Trophoblast cell (in vitro differentiated cells and primary cell): ENCODE measurements around the gene NEUROD2.
A peak's percentile ranks its signal among the peaks of the same experiment; 100 is the strongest.

ENCODE experiments used
- DNase-seq, 2 donors: peaks; one replicate each; pipeline ENCODE4 v3.0.0-alpha.2; 2016
- H2AFZ ChIP-seq: 2 replicates; pipeline ENCODE4 v1.6.1; 2013; ENCODE audit warnings: low read length, moderate library complexity, mild to moderate bottlenecking; ENCODE audit not compliant: insufficient read depth, poor library complexity
- H2AK5ac ChIP-seq: 2 replicates; pipeline ENCODE4 v1.6.1; 2013; ENCODE audit warnings: mild to moderate bottlenecking, low read length
- H2BK120ac ChIP-seq: 2 replicates; pipeline ENCODE4 v1.6.1; 2013; ENCODE audit warnings: low read length, mild to moderate bottlenecking, moderate library complexity; ENCODE audit not compliant: insufficient read depth, poor library complexity
- H2BK12ac ChIP-seq: 2 replicates; pipeline ENCODE4 v1.6.1; 2013; ENCODE audit warnings: mild to moderate bottlenecking, low read length, moderate library complexity
- H2BK5ac ChIP-seq: 2 replicates; pipeline ENCODE4 v1.6.1; 2013; ENCODE audit warnings: low read length, low read depth, moderate library complexity, mild to moderate bottlenecking; ENCODE audit not compliant: poor library complexity
- H3K14ac ChIP-seq: 2 replicates; pipeline ENCODE4 v1.6.1; 2013; ENCODE audit warnings: mild to moderate bottlenecking, low read length
- H3K18ac ChIP-seq: 2 replicates; pipeline ENCODE4 v1.6.1; 2013; ENCODE audit warnings: mild to moderate bottlenecking, low read length
- H3K23ac ChIP-seq: 2 replicates; pipeline ENCODE4 v1.6.1; 2013; ENCODE audit warnings: low read length
- H3K27ac ChIP-seq: 2 replicates; pipeline ENCODE4 v1.5.1; 2013; ENCODE audit warnings: low read depth, mild to moderate bottlenecking, inconsistent platforms, low read length, moderate library complexity
- H3K27me3 ChIP-seq: 2 replicates; pipeline ENCODE4 v1.6.1; 2013; ENCODE audit warnings: inconsistent platforms, mild to moderate bottlenecking, low read length, moderate library complexity; ENCODE audit not compliant: insufficient read depth
- H3K36me3 ChIP-seq, 2 experiments: 1 replicate in 1 of 2; 2 replicates in 1 of 2; pipeline ENCODE4 v1.6.1; 2013; ENCODE audit warnings: low read length in 2 of 2, mild to moderate bottlenecking in 2 of 2, moderate library complexity in 1 of 2; ENCODE audit not compliant: insufficient read depth in 2 of 2, control insufficient read depth in 1 of 2
- H3K4ac ChIP-seq: 2 replicates; pipeline ENCODE4 v1.6.1; 2013; ENCODE audit warnings: low read depth, mild to moderate bottlenecking, low read length, moderate library complexity
- H3K4me1 ChIP-seq, 2 experiments: 1 replicate in 1 of 2; 2 replicates in 1 of 2; pipeline ENCODE4 v1.6.1; 2013; ENCODE audit warnings: low read length in 2 of 2, mild to moderate bottlenecking in 2 of 2, moderate library complexity in 1 of 2; ENCODE audit not compliant: insufficient read depth in 2 of 2, control insufficient read depth in 1 of 2
- H3K4me2 ChIP-seq: 2 replicates; pipeline ENCODE4 v1.6.1; 2013; ENCODE audit warnings: inconsistent platforms, mild to moderate bottlenecking, low read length, moderate library complexity
- H3K4me3 ChIP-seq: 2 replicates; pipeline ENCODE4 v1.5.1; 2013; ENCODE audit warnings: mild to moderate bottlenecking, low read depth, low read length, inconsistent platforms
- H3K79me1 ChIP-seq: one replicate; pipeline ENCODE4 v1.6.1; 2013; ENCODE audit warnings: low read length
- H3K79me2 ChIP-seq: 2 replicates; pipeline ENCODE4 v1.6.1; 2013; ENCODE audit warnings: low read length, mild to moderate bottlenecking; ENCODE audit not compliant: control insufficient read depth, insufficient read depth, poor library complexity
- H3K9ac ChIP-seq: 2 replicates; pipeline ENCODE4 v1.6.1; 2013; ENCODE audit warnings: mild to moderate bottlenecking, low read length
- H3K9me3 ChIP-seq: 2 replicates; pipeline ENCODE4 v1.6.1; 2013; ENCODE audit warnings: low read depth, mild to moderate bottlenecking, control low read depth, inconsistent platforms, low read length; ENCODE audit not compliant: insufficient read depth
- H4K12ac ChIP-seq: 2 replicates; pipeline ENCODE4 v1.6.1; 2013; ENCODE audit warnings: low read depth, mild to moderate bottlenecking, low read length, moderate library complexity
- H4K8ac ChIP-seq: 2 replicates; pipeline ENCODE4 v1.6.1; 2013; ENCODE audit warnings: low read depth, mild to moderate bottlenecking, low read length, moderate library complexity
- H4K91ac ChIP-seq: one replicate; pipeline ENCODE4 v1.6.1; 2013; ENCODE audit warnings: low read depth, mild to moderate bottlenecking, low read length, moderate library complexity
- WGBS: extraction: QIAGEN DNeasy Blood & Tissue Kit; methylation state at CpG from one replicate; pipeline ENCODE4 v1.1.7; 2013; ENCODE audit warnings: missing lambda C conversion rate; ENCODE audit not compliant: insufficient read length, insufficient coverage; ENCODE audit errors: extremely low coverage; 5-methylcytosine and 5-hydroxymethylcytosine counted together

Gene NEUROD2

DNA sequence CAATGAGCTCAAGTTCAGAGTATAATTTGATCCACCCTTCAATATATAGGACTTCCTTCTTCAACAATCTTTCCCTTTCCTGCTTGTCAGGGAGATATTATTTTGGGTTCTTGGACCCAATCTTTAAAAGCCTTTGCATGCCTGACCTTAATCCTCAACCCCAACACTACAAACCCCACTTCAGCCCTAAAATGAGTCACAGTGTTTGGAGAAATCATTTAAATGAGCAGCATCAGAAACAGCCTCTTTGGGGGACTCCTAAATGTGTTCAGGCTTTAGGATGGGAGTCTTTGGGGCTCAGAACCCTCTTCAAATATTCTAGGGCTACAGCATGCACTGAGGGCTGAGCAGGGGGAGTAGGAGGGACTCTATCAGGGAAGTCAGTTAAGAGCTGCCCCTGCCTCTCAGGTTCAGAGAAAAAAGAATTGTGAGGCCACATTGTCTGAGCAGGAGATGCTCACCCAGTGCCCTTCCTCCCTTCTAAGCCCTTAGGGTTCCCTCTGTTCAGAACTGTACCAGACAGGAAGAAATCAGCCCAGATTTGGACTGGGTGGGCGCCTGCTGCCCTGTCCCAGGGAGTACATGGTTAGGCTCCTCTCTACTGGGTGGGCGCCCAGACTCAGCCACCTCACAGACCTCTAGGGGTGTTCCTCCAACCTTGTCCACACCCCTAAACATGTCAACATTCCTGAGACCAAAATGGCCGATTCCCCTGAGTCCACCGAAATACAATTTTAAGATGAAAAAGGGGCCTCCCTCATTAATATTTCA, 5.0 kb downstream of the NEUROD2 start:
- Histone ChIP-seq H3K4me1 (no peaks in the 10 kb centered on the region), H2AFZ (no peak overlapping the region), H3K14ac (no peak overlapping the region), H3K79me1 (no peaks in the 10 kb centered on the region), H4K91ac (no peak overlapping the region), H4K12ac (no peak overlapping the region), H3K4me3 (no peak overlapping the region), H2BK5ac (no peak overlapping the region), H3K79me2 (no peaks in the 10 kb centered on the region), H3K4me2 (no peak overlapping the region), H2BK120ac (no peak overlapping the region), H3K27ac (no peak overlapping the region), H3K9me3 (peaks cover 12% of the 10 kb centered on the region), H3K23ac (no peak overlapping the region), H3K27me3 (peaks cover 95% of the 10 kb centered on the region), H2BK12ac (no peak overlapping the region), H3K9ac (no peak overlapping the region), H4K8ac (no peak overlapping the region), H3K36me3 (no peaks in the 10 kb centered on the region), H3K18ac (no peak overlapping the region), H3K4ac (no peak overlapping the region), H2AK5ac (no peak overlapping the region)
- no peak for DNase-seq
- no CpG with 5 or more reads among the region's 4 CpGs for WGBS

DNA sequence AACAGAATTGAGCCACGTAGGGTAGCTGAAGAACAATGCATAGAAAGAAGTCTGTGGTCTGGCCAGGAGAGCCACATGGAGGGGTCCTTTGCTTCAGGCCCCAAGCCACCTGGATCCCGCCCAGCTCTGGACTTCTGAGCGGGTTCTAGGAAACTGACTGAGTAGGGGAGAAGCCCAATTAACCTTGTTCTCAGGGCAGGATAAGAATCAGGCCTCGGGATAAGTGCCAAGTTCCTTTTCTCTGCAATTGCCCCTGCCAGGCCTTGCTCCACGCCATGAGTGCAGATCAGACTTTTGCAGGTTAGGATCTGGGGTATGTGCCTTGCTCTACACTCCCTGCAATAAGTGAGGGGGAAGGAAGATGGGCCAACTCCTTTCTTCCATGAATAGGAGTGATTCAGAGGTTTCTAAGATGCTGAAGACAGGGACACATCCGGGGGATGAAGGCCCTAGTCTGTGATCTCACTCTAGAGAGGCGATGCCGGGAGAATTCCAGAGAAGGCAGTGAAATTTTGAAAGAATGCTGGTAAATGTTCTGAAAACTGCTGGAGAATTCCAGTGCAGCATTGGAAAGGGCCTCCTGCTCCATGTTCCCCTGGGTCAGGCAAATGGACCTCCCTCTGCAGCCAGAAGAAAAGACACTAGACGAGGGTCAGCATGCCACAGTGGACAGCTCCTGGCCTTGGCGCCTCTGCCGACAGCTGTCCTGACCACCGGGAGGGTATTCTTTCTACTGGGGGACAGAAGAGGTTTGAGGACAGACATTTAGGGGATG, 5.8 kb downstream of the NEUROD2 start:
- no peak overlapping the region for H3K27ac ChIP-seq

DNA sequence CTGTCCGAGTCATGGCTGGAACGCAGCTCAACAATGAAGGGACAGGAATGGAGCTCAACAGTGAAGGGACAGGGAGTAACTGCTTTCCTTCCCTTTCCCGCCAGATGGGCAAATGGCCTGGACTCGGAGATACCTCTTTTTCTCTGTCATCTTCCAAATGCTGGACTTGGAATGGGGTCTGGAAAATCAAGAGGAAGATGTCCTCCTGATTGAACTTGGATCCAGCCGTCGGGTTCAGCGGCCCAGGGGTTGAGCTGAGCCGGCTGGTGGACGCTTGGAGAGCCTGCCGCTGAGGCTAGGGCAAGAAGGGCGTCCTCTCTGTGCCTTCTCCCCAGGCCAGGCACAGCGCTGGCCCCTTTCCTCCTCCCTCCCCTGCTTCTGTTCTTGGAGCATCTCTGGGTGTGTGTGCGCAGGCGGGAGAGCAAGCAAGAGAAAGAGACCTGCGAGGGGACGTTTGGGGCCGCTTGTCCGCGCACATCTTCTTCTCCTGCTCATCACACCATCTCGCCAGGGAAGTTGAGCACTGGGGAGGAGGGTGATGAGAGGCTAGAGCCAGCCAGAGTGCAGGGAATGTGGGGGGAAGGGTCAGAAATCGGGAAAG, 6.6 kb downstream of the NEUROD2 start:
- H3K36me3 ChIP-seq = no peaks in the 10 kb centered on the region
- H3K79me2 ChIP-seq = no peaks in the 10 kb centered on the region
- H3K79me1 ChIP-seq = no peaks in the 10 kb centered on the region
- no peak overlapping the region for H3K4ac ChIP-seq
- H3K23ac ChIP-seq = no peak overlapping the region
- H3K4me1 ChIP-seq = no peaks in the 10 kb centered on the region
- H3K9ac ChIP-seq = no peak overlapping the region
- H2AK5ac ChIP-seq = no peak overlapping the region
- H2BK120ac ChIP-seq = no peak overlapping the region
- H4K8ac ChIP-seq = no peak overlapping the region
- peaks cover 11% of the 10 kb centered on the region for H3K9me3 ChIP-seq
- no peak overlapping the region for H2AFZ ChIP-seq
- H4K91ac ChIP-seq = no peak overlapping the region
- no peak overlapping the region for H3K4me2 ChIP-seq
- H4K12ac ChIP-seq = no peak overlapping the region
- WGBS = no CpG with 5 or more reads among the region's 21 CpGs
- H2BK5ac ChIP-seq = no peak overlapping the region
- no peak overlapping the region for H3K14ac ChIP-seq
- peaks cover 95% of the 10 kb centered on the region for H3K27me3 ChIP-seq
- H3K18ac ChIP-seq = no peak overlapping the region
- no peak overlapping the region for H3K27ac ChIP-seq
- no peak overlapping the region for H2BK12ac ChIP-seq
- H3K4me3 ChIP-seq = peak overlapping the region; percentile 52
- no peak for DNase-seq

More for the DNA sequence above, 5.8 kb downstream of the NEUROD2 start:
- Histone ChIP-seq H4K8ac (no peak overlapping the region), H3K14ac (no peak overlapping the region), H3K36me3 (no peaks in the 10 kb centered on the region), H2BK12ac (no peak overlapping the region), H3K4me1 (no peaks in the 10 kb centered on the region), H3K27me3 (peaks cover 95% of the 10 kb centered on the region), H3K9me3 (peaks cover 13% of the 10 kb centered on the region), H3K79me2 (no peaks in the 10 kb centered on the region), H3K18ac (no peak overlapping the region), H3K4me2 (no peak overlapping the region), H3K4ac (no peak overlapping the region), H2AK5ac (no peak overlapping the region), H3K23ac (no peak overlapping the region), H2BK120ac (no peak overlapping the region), H4K12ac (no peak overlapping the region), H2AFZ (no peak overlapping the region), H3K79me1 (no peaks in the 10 kb centered on the region), H4K91ac (no peak overlapping the region), H2BK5ac (no peak overlapping the region), H3K9ac (no peak overlapping the region), H3K4me3 (no peak overlapping the region)
- WGBS = no CpG with 5 or more reads among the region's 12 CpGs
- no peak for DNase-seq

DNA sequence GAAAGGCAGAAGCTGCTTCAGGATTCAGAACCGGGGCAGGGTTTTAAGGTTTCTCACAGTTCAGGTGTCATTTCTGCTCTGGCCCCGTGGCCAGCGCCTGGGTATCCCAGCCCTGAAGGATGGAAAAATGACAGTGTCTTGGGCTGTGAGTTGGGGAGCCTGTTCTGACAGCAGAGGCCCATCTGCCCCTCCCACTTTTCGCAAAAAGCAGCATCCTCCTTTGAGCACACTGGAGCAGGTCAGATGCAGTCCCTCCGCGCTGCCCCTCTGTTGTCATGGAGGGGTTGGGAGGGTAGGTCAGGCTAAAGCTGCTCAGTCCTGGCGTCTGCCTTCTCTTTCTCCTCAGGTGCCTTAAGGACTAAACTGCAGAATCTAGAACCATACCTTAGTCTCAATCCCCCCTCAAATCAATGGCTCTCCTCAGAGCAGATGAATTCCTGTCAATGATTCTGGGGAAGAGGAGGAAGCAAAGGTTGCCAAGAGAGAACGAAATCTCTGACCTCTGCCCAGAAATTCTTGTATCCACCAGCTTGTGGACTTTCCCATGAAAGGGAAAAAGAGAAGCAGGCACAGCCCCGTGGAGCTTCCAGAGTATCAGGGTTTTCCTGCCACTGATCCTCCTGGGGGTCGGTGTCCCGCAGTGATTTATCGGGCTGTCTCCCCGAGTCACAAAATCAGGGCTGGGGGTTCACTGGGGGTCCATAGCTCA, 7.3 kb downstream of the NEUROD2 start:
- no peaks in the 10 kb centered on the region for H3K36me3 ChIP-seq
- H2BK5ac ChIP-seq = no peak overlapping the region
- H3K9ac ChIP-seq = no peak overlapping the region
- no peak overlapping the region for H4K91ac ChIP-seq
- WGBS = no CpG with 5 or more reads among the region's 13 CpGs
- no peak overlapping the region for H4K8ac ChIP-seq
- H2AK5ac ChIP-seq = no peak overlapping the region
- DNase-seq = no peak
- H2BK120ac ChIP-seq = no peak overlapping the region
- no peak overlapping the region for H3K4me3 ChIP-seq
- H3K27me3 ChIP-seq = peaks cover 95% of the 10 kb centered on the region
- H3K18ac ChIP-seq = no peak overlapping the region
- no peak overlapping the region for H3K4ac ChIP-seq
- H3K79me2 ChIP-seq = no peaks in the 10 kb centered on the region
- no peak overlapping the region for H3K23ac ChIP-seq
- peaks cover 14% of the 10 kb centered on the region for H3K9me3 ChIP-seq
- no peak overlapping the region for H4K12ac ChIP-seq
- H3K79me1 ChIP-seq = no peaks in the 10 kb centered on the region
- H3K4me2 ChIP-seq = no peak overlapping the region
- H2BK12ac ChIP-seq = no peak overlapping the region
- no peak overlapping the region for H3K14ac ChIP-seq
- no peak overlapping the region for H2AFZ ChIP-seq
- H3K4me1 ChIP-seq = no peaks in the 10 kb centered on the region
- H3K27ac ChIP-seq = no peak overlapping the region
